Measurements from ENCODE around the gene CCDC33.

The CCDC33 gene

GRCh38 chr15:74226761-74227540 is 9.2 kb upstream of the CCDC33 start:
- no peaks in the 10 kb centered on the region for H3K36me3 ChIP-seq (ENCODE audit: low read length)
- no peaks in the 10 kb centered on the region for H4K20me1 ChIP-seq (ENCODE audit: low read depth, low read length)
- no peak overlapping the region for H3K4me3 ChIP-seq (ENCODE audit: insufficient read depth, low read length, poor library complexity, severe bottlenecking)
- no peak overlapping the region for H3K9ac ChIP-seq (ENCODE audit: low read length)
- no peaks in the 10 kb centered on the region for H3F3A ChIP-seq (ENCODE audit: insufficient read depth)
- TF ChIP-seq EZH2phosphoT487 (conservative IDR thresholded peaks at IDR 0.05; ENCODE audit: low read length) = no peak
- TF ChIP-seq, protein P1, sequence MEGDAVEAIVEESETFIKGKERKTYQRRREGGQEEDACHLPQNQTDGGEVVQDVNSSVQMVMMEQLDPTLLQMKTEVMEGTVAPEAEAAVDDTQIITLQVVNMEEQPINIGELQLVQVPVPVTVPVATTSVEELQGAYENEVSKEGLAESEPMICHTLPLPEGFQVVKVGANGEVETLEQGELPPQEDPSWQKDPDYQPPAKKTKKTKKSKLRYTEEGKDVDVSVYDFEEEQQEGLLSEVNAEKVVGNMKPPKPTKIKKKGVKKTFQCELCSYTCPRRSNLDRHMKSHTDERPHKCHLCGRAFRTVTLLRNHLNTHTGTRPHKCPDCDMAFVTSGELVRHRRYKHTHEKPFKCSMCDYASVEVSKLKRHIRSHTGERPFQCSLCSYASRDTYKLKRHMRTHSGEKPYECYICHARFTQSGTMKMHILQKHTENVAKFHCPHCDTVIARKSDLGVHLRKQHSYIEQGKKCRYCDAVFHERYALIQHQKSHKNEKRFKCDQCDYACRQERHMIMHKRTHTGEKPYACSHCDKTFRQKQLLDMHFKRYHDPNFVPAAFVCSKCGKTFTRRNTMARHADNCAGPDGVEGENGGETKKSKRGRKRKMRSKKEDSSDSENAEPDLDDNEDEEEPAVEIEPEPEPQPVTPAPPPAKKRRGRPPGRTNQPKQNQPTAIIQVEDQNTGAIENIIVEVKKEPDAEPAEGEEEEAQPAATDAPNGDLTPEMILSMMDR (IDR thresholded peaks at IDR 0.05; ENCODE audit: insufficient read depth, low read length, poor library complexity, severe bottlenecking) = no peak
- no peaks in the 10 kb centered on the region for H3K27me3 ChIP-seq (ENCODE audit: low read length)
- H3K9me3 ChIP-seq (ENCODE audit: insufficient read depth, low read length) = no peaks in the 10 kb centered on the region
- H3K27ac ChIP-seq (ENCODE audit: low read depth, low read length) = no peak overlapping the region
- no peak overlapping the region for H2AFZ ChIP-seq (ENCODE audit: low read depth, low read length, severe bottlenecking)
- H3K79me2 ChIP-seq (ENCODE audit: insufficient read depth, low read length) = no peaks in the 10 kb centered on the region
- H3K4me2 ChIP-seq (ENCODE audit: low read depth, low read length, poor library complexity, severe bottlenecking) = no peak overlapping the region
- H3K9me2 ChIP-seq (replicated peaks; ENCODE audit: insufficient read depth, low read length) = no peaks in the 10 kb centered on the region

DNA sequence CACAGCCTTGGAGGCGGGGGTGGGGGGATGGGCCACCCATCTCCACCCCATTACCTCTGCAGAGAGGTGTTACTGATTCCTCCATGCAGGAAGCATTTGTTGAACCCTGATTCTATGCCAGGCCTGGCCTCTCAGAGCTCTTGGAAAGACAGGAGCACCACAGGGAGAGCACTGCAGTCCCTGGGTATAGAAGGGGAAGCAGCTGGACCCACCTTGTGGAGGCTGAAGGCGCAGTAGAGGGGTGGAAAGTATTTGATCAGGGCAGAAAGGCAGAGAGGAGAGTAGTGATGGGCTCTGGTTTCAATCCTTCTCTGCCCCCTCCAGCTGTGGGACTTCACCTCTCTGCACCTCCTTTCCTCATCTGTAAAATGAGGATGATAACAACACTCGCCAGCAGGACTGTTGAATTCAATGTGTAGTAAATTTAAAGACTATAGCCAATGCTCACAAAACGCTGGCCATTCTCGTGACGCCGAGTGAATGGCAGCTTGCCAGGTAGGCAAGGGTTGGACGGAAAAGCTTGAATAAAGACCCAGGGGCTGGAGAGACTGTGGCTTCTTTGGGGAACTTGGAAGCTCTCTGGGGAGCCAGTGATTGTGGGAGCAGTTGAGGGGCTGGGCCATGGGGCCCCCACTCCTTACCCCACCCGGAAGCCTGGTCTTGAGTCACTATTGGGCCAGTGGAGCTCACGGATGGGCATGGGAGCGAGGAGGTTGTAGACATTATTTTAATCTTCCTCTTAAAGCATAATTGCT is 8.0 kb upstream of the CCDC33 start:
- TF ChIP-seq EZH2phosphoT487 (conservative IDR thresholded peaks at IDR 0.05; ENCODE audit: low read length) = no peak
- TF ChIP-seq, protein P1 (IDR thresholded peaks at IDR 0.05; ENCODE audit: insufficient read depth, low read length, poor library complexity, severe bottlenecking) = no peak
- Histone ChIP-seq H4K20me1 (ENCODE audit: low read depth, low read length) (no peaks in the 10 kb centered on the region), H3K27me3 (ENCODE audit: low read length) (no peaks in the 10 kb centered on the region), H2AFZ (ENCODE audit: low read depth, low read length, severe bottlenecking) (no peak overlapping the region), H3K4me2 (ENCODE audit: low read depth, low read length, poor library complexity, severe bottlenecking) (no peak overlapping the region), H3F3A (ENCODE audit: insufficient read depth) (no peaks in the 10 kb centered on the region), H3K9ac (ENCODE audit: low read length) (no peak overlapping the region), H3K9me3 (ENCODE audit: insufficient read depth, low read length) (no peaks in the 10 kb centered on the region), H3K36me3 (ENCODE audit: low read length) (no peaks in the 10 kb centered on the region), H3K79me2 (ENCODE audit: insufficient read depth, low read length) (no peaks in the 10 kb centered on the region), H3K4me3 (ENCODE audit: insufficient read depth, low read length, poor library complexity, severe bottlenecking) (no peak overlapping the region), H3K9me2 (replicated peaks; ENCODE audit: insufficient read depth, low read length) (no peaks in the 10 kb centered on the region), H3K27ac (ENCODE audit: low read depth, low read length) (no peak overlapping the region)

- Histone ChIP-seq H3K27ac (ENCODE audit: low read depth, low read length) (no peak overlapping the region), H3K36me3 (ENCODE audit: low read length) (no peaks in the 10 kb centered on the region), H3K9ac (ENCODE audit: low read length) (no peak overlapping the region), H3F3A (ENCODE audit: insufficient read depth) (no peaks in the 10 kb centered on the region), H2AFZ (ENCODE audit: low read depth, low read length, severe bottlenecking) (no peak overlapping the region), H3K4me2 (ENCODE audit: low read depth, low read length, poor library complexity, severe bottlenecking) (no peak overlapping the region), H3K9me3 (ENCODE audit: insufficient read depth, low read length) (no peaks in the 10 kb centered on the region), H3K79me2 (ENCODE audit: insufficient read depth, low read length) (no peaks in the 10 kb centered on the region), H3K9me2 (replicated peaks; ENCODE audit: insufficient read depth, low read length) (no peaks in the 10 kb centered on the region), H3K27me3 (ENCODE audit: low read length) (no peaks in the 10 kb centered on the region), H4K20me1 (ENCODE audit: low read depth, low read length) (no peaks in the 10 kb centered on the region), H3K4me3 (ENCODE audit: insufficient read depth, low read length, poor library complexity, severe bottlenecking) (no peak overlapping the region)
- TF ChIP-seq EZH2phosphoT487 (conservative IDR thresholded peaks at IDR 0.05; ENCODE audit: low read length) = no peak
- TF ChIP-seq, protein P1 (IDR thresholded peaks at IDR 0.05; ENCODE audit: insufficient read depth, low read length, poor library complexity, severe bottlenecking) = no peak
Measured at GRCh38 chr15:74228723-74229081, 7.4 kb upstream of the CCDC33 start.

Measured in SU-DHL-6 (cell line).